GM06990 (cell line): ENCODE results near the gene UBE4B.

Experiments used
- DNase-seq: peaks from one replicate; pipeline ENCODE4 v3.0.0-alpha.2; 2011; ENCODE audit not compliant: insufficient read length; ENCODE audit errors: extremely low read depth
- H3K27me3 ChIP-seq: replicated peaks from 2 replicates; pipeline ENCODE4 v1.6.0; 2011; ENCODE audit warnings: low read length; ENCODE audit not compliant: control insufficient read depth, insufficient read depth
- H3K36me3 ChIP-seq: 2 replicates; pipeline ENCODE4 v1.5.1; 2011; ENCODE audit warnings: low read length; ENCODE audit not compliant: control insufficient read depth, insufficient read depth
- H3K4me3 ChIP-seq: replicated peaks from 2 replicates; pipeline ENCODE4 v1.5.1; 2011; ENCODE audit warnings: low read depth, mild to moderate bottlenecking, control low read depth, low read length
- CTCF ChIP-seq: IDR thresholded peaks from 2 replicates; pipeline ENCODE4 v1.5.1; 2011; ENCODE audit warnings: low read length, control low read depth, mild to moderate bottlenecking, inconsistent platforms; ENCODE audit not compliant: insufficient read depth, poor library complexity, severe bottlenecking

Gene UBE4B

DNA sequence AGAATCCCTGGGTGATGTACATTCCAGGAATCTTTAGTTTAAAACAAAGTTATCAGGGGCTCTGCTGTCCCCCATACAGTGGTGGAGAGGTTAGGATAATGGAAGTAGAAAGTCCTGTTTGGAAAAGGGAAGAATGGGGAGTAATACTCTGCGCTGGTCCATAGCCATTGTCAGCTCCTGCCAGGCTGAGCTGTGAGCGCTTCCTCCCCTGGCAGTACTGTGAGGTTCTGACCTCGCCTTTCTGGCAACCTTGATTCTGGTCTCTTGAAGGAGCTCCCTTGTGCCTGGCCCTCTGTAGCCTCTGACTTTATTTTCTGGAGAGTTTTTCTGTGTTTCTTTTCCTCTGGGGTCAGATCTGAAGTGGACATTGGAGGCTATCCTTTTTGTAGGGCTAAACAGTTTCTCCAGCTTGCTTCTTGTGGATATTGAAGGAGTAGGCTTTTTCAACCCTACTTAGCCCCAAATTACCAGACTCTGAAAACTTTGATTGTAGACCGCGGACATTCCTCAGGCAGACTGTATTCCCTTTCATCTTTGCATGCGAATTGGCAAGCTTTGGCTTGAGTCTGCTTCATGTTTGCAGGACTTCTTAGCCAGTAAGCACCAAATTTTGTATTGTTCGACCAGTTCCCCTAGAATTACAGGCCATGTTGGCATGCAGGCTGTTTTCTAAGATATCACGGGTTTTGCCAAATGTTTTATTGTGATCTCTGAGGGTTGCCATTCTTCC, 13.8 kb downstream of the UBE4B start:
- H3K36me3 ChIP-seq, result no peaks in the 10 kb centered on the region; the same call in none of the 2 replicates
- no peak for TF ChIP-seq CTCF
- DNase-seq, result no peak
- no peaks in the 10 kb centered on the region for H3K27me3 ChIP-seq
- no peak overlapping the region for H3K4me3 ChIP-seq

- no peak for TF ChIP-seq CTCF
- H3K36me3 ChIP-seq, result no peaks in the 10 kb centered on the region; the same call in none of the 2 replicates
- no peak for DNase-seq
Measured at GRCh38 chr1:10048601-10049000, 15.8 kb downstream of the UBE4B start.

GRCh38 chr1:10050611-10051010, 17.9 kb downstream of the UBE4B start:
- no peak for TF ChIP-seq CTCF
- DNase-seq, result no peak
- H3K4me3 ChIP-seq, result no peak overlapping the region
- H3K36me3 ChIP-seq, result no peaks in the 10 kb centered on the region; the same call in none of the 2 replicates
- H3K27me3 ChIP-seq, result no peaks in the 10 kb centered on the region

More at GRCh38 chr1:10048601-10049000, 15.8 kb downstream of the UBE4B start:
- no peak overlapping the region for H3K4me3 ChIP-seq
- no peaks in the 10 kb centered on the region for H3K27me3 ChIP-seq

DNA sequence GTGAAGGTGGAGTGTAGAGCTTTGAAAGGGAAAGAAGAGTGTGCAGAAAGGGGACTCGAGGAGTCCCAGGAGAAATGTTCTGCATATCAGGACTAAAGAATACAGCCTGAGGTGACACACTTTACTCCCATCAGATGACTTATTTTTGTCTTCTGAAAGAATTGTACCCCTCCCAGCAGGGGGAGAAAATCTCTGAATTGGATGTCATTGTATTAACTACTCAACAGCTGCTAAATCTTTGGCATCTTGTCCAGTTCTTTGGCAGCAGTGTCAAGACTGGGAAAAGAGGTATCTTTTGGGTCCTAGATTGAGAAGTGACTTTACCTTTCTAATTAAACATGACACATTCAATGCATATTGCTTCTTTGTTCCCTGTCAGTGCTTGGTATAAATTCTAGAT, 18.9 kb downstream of the UBE4B start:
- Histone ChIP-seq H3K36me3 (no peaks in the 10 kb centered on the region; the same call in none of the 2 replicates), H3K27me3 (no peaks in the 10 kb centered on the region), H3K4me3 (no peak overlapping the region)
- no peak for TF ChIP-seq CTCF
- no peak for DNase-seq

GRCh38 chr1:10052347-10052746, 19.6 kb downstream of the UBE4B start:
- no peak for TF ChIP-seq CTCF
- Histone ChIP-seq H3K36me3 (no peaks in the 10 kb centered on the region; the same call in none of the 2 replicates), H3K27me3 (no peaks in the 10 kb centered on the region), H3K4me3 (no peak overlapping the region)
- DNase-seq, result no peak
